SK-N-DZ (cell line): ENCODE results near the gene NOS3. TPM values are rescaled to one million over a fixed set of nuclear protein-coding genes. Genes with fewer than 3 reads are reported as not detected.

Source experiments
- DNase-seq: peaks from one replicate; pipeline ENCODE4 v3.0.0-alpha.2; 2015; ENCODE audit warnings: low spot score
- polyA plus RNA-seq, 2 experiments: library from polyadenylated mRNA; depleted of rRNA; stranded (reverse); fragments of >200 nt; gene quantifications; 2 replicates each; pipeline ENCODE4 v1.2.3, GENCODE V29; 2014

The NOS3 gene
- 14.7 and 15.2 TPM in 2 replicates for polyA plus RNA-seq (2014; cell fraction: cytosol; rRNA removed)
- 21.6 and 21.7 TPM in 2 replicates for polyA plus RNA-seq (2014; cell fraction: nucleus; rRNA removed)

DNA sequence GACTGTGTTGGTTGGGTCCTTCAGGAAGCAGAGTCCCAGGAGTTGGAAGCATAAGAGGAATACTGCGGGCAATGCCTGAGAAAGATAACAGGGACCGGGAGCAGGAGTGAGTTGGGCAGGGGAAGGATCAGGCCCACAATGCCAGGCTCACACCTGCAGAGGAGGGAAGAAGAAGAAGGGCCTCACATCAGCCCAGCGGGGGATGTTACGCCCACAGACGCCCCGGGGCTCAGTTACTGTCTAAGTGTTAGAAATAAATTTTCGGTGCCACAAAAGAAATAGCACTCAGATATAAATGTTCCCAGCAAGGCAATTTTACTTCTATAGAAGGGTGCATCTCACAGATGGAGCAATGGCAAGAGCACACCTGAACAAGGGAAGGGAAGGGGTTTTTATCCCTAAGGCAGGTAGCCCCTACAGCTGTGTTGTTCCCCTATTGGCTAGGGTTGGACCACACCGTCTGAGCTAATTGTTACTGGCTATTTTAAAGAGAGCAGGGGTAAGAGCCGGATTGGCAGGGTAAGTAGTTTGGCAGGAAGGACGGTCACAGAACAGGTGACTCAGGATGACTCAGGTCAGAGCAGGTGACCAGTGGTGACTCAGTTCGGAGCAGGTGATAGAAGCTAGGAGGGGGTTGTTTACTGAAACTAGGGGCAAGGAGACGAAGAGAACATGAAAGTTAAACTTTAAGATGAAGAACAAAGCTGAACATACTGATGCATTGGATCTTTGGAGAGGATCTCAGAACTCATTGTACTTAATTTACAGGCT is at the start of gene NOS3:
Gene NOS3 (plus strand): TSS at position 602 of the 771 bp plus-strand sequence. CDS start 2,787 bp downstream, outside the sequence.
- no peak for DNase-seq

DNA sequence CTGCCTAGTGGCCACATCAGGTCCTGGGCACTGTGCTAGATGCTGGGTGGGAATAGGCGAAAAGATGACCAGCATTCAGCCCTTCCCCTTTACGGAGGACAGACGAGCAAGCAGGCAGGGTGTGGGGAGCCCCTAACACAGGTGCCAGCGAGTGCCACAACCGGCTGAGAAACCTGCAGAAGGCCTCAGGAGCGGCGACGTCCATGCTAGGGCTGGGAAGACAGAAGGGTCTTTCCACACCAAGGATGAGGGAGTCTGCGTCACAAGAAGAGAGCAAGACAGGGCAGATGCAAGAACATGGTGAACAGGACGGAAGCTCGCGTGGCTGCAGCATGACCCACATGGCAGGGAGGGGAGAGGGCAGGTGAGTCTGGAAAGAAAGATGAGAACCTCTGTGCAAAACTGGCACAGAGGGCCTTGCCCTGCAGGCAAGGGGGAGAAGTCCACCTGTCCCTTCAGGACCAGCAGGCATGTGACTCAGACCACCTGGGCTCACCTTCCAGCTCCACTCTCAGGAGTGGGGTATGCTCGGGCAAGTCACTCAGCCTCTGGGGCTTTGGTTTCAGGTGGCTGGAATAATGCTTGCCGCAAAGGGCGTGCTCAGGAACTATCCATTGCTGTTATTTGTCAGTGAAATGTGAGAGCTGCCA is 49.3 kb upstream of the NOS3 start:
- DNase-seq, result no peak

DNA sequence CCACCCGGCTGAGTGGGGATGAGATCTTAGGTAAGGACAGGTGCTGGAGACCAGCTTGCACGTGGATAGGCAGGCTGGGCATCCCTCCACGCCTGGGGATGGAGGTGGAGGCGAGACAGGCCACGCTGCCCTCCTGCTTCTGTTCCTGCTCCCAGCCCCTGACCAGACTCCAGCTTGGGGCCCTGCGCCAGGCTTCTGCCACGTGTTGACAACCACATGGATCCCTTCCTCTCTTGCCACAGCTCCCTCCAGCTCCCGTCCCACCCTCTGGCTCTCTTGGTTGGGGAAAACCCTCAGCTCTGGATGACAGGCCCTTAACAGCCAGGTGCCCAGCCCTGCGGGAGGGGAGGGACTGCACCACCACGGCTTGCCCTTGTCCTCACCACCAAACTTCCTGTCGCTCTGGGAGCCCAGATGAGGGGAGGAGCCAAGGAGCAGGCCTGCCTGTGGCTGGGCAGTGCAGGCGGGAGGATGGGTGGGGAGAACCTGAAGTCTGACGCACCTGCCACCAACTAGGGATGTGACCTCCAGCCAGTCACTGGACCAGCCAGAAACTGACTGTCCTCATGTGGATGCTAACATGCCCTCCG is 48.7 kb upstream of the NOS3 start:
- DNase-seq, result peak; percentile 69

DNA sequence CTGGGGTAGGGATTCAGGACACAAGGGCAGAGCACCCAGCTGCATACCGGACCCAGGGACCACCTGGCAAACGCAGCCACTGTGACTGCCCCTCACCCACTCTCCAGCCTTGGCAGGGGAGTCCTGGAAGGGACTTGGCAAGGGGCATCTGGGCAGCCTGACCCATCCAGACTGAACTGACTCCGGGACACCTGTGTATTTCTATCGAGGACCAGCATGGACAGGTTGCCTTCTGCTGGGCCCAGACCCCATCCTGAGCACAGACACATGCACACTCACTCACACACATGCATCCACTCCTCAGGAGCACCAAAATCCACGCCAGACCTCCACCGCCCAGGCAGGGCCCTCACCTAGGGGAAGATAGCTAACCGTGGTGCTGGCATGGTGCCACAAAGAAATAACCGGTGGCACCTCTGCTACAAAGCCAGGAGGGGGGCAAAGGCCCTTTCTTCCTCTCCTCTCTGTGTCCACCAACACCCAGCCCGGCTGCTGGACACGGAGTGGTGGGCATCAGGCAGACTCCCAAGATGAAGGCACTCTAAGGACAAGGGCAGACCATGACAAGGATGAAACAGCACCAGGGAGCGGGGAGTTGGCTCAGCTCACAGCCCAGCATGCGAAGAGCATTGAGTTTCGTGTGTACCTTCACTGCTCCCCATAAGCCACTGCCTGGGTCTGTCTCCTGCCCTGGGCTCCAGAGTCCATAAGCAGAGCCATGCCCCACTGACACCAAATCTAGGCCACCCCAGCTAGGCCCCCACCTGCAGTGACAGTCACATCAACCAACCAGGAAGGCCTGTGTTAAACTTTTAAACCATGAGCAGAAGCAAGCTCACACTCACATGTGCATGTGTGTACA is 48.0 kb upstream of the NOS3 start:
- no peak for DNase-seq

DNA sequence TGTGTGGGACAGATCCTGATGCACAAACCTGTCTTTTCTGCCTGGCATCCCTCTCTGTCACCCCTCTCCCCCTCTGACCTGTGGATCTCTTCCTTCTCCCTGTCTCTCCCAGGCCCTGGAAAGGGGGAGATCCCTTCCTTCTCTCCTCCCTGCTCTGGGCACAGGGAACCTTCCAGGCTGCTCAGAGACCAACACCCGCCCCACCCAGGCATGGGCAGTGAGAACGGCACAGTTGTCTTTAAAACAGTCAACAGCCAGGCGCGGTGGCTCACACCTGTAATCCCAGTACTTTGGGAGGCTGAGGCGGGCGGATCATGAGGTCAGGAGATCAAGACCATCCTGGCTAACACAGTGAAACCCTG is 47.4 kb upstream of the NOS3 start:
- no peak for DNase-seq

DNA sequence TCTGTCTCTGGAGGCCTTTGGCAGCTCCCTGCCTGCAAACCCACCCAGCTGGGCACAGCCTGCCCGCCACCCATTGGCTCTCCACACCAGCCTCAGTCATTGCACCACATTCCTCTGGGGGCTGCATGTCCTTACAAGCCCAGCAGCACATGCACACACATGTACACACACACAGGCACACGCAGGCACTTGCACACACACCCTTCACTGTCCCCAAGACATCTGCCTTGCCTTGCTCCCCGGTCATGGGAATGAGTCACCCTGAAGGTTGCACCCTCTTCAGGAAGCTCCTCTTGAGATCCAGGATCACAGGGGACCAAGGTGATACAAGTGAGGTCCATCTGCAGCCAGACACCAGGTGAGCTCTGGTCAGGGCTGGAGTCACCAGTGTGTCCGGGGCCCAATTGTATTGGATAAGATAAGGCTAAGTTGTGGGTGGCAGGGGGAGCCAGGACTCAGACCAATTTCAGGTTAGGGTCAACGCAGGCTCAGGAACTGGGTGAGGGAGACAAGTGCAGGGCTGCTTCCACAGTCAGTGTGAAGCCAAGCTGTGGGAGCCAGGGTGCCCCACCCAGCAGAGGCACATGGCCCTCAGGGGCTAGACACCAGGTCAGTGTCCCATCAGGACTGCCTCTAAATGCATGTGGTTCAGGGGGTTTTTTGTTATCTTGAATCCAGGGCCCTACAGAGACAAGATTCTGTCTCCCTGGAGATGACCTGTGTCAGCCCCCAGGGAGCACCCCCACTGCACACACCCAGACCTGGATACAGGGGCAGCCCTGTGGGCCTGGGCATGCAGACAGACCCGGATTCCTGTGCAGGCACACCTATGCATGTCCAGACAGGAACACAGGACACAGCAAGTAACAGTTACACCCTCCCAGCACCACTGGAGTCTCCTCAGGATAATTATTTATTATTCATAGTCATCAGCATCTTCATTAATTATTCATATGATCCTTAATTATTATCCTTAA is 46.5 kb upstream of the NOS3 start:
- DNase-seq, result no peak

DNA sequence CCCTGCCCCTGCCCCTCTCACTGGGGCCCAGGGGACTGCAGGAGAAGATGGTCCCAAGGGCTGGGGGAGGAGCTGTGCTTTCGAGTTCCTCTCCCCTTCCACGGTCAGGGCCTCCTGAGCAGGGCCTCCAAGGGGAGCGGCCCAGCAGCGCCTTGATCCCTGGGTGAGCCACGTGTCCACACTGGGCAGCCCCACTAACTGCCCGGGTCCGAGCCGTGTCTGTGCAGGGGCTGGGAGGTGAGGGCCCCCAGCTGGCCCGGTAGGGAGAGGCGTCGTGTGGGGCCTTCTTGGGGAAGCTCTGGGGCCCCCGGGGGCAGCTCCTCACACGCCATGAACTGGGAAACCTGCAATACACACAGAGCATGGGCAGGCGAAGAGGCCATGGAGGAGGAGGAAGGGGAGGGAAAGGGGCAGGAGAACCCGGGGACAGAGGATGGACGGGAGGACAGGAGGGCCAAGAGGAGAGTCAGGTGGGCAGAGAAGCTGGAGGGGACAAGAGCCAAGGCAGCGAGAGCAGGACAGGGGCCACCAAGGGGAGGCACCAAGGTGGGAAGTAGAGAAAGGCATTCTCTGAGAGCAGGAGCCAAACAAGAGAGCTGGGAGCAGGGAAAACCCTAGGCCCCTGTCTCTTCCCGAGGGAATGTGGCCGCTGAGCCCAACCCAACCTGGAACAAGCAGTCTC is 45.5 kb upstream of the NOS3 start:
- DNase-seq, result no peak

DNA sequence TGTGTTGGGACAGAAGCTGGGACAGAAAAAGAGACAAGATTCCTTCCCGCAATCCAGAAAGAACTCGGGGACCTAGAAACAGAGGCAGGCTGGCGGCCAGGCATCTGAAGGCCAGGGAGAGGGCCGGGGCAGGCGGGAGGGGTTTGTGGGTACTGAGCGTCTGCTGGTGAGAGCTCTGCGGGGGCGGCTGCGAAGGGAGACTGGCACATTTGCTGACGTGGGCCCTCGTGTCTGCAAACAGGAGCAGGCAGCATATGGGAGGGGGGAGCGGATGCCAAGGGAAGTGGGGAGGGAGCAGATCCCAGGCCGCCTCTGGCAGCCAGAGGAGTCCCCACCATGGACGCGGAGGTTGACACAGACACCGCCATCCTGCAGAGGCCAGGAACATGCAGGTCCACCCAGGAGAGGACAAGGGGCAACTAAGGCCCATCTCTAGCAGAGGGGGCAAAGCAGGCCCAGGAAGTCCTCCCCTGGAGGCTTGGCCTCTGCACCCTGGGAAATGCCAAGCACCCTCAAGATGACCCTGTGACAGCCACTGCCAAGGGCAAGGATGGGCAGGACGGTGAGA is 44.9 kb upstream of the NOS3 start:
- no peak for DNase-seq

DNA sequence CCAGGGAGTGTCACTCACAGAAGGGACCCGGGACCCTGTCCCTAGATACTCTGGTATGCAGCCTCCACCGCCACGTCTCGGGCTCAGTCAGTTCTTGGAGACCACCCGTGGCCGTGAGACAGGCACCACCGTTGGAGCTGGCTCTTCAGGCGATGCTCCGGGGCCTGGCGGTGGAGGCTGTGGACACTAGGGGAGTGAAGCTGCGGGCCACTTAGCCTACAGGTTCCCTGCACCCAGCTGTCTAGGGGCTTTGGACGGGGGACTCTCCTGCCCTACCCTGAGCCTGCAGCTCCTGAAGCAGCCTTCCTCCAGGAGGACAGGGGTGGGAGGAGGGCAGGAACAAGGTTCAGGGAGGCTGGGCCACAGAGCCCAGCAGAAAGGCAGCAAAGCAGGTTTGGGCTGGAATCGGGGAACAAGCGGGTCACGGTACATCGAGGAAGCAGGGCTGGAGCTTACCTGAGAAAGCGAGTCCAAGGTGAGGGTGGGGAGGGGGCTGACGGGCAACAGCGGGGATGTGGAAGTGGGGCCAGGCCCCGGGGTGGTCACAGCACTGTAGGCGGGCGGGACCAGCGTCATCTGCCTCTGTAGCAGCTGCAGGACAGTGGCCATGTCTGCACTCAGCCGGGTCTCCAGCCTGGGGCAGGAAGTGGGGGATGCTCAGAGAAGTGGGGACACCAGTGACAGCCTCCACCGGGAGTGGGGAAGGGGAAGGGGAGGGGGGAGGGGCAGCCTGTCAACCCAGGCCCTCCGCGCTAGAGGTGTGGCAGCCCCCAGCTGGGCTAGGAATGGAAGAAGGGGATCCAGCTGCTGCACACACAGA is 44.2 kb upstream of the NOS3 start:
- no peak for DNase-seq

DNA sequence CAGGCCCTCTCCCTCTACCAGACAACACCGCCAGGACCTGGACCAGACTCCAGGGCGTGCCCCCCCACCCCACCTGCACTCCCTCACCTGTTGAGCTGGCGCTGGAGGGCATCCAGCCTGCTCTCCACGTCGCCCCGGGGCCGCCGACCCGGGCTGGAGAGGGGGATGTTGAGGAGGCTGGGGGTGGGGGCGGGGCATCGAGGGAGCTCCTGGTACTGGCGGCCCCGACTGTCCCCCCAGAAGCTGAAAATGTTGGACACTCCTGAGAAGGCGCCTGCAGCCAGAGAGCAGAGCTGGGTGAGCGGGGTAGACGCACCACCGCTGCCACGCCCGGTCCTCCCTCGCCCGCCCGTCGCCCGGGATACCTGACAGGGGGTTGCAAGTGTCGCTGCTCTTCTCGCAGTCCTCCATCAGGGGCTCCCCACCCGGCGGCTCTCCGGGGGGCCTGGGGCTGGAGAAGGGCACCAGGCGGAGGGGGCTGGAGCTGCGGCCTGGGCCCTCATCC is 43.5 kb upstream of the NOS3 start:
- no peak for DNase-seq

DNA sequence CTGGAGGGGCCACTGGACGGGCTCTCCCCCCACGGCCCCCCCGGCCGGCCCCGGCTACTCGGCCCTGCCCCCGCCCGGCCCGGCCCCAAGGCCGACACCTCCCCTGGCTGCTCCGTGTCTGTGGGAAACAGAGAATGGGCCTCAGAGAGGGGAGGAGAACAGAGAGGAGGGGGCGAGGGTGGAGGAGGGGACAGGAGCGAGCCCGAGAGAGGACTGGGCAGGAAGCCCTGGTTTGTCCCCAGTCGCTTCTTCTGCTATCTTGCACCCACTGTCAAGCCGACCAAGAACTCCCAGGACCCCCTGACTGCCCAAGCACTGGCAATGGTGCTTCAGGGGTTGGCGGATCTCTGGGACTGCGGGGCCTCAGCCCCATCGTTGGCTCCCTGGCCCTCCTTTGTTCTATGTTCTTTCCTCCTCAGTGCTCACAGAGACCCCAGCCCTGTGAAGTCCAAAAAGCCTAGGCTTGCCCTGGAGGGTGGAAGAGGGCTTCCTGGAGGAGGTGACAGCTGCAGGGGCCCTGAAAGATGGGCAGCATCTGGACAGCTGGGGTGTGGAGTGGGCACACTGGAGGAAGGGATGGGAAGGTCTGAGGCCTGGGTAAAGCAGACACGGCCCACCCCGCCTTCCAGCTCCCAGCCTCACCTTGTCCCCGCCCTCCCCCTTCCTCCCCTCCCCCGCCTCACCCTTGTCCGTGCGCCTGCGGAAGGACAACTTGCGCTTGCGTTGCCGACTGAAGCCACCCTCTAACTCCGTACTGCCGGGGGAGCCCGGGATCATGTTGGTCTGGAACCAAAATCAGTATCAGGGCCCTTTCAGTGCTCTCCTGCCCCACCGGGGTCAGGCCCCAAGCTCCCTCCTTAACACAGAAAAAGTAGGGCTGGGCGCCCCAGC is 42.8 kb upstream of the NOS3 start:
- DNase-seq, result no peak

DNA sequence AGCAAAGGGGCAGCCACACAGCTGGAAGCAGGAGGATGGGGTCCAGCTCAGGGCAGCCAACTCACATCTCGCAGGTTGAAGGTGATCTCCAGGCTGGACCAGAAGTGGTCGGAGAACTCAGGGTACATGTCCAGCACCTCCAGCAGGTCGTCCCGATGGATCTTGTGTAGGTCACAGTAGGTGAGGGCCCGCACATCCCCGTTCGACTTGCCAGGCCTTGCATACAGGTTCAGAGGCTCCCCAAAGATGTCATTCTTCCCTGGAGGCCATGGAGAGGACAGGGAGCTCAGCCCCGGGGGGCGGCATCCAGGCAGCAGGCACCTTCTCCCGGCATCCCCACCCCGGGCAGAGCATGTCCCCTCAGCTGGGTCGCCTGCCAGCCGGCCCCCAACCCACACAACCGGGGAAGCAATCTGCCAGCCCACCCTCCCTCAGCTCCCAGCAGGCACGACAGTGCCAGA is 42.0 kb upstream of the NOS3 start:
- DNase-seq, result no peak

DNA sequence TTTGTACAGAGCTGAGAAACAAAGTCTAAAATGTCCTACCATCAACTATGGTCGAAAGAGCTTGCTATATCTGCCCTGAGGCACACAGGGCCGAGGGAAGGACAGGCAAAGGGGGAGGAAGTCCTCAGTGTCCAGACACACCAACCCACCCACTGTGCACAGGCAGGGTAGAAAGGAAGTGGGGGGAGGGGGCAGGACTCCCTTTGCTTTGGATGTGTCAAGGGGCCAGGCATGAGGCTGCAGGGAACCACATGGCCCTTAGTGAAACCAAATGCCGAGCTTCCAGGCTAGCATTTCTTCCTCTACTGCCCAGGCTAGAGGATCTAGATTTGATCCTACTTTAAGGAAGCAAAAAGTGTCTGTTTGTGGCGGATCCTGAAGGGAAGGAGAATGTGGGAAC is 41.3 kb upstream of the NOS3 start:
- no peak for DNase-seq

DNA sequence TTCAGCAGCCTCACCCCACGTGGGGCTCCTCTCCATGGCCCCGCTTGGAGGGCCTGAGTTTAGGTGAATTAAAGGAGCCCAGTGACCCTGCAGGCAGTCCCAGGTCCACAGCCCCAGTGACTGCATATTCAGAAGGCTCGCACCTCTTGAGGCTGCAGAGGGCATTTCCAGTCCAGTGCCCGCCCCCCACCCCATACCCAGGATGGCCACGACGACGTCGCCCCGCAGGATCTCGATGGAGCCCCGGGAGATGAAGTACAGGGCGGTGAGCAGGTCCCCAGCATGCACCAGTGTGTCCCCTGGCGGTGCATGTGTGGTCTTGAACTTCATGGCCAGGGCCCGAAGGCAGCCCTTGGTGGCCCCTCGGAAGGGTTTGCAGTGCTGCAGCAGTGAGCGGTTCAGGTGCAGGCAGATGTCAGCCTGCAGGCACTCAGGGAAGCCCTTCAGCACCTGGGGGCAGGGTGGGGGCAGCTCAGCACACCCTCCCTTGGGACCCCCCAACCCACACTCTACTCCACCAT is 40.8 kb upstream of the NOS3 start:
- DNase-seq, result no peak

DNA sequence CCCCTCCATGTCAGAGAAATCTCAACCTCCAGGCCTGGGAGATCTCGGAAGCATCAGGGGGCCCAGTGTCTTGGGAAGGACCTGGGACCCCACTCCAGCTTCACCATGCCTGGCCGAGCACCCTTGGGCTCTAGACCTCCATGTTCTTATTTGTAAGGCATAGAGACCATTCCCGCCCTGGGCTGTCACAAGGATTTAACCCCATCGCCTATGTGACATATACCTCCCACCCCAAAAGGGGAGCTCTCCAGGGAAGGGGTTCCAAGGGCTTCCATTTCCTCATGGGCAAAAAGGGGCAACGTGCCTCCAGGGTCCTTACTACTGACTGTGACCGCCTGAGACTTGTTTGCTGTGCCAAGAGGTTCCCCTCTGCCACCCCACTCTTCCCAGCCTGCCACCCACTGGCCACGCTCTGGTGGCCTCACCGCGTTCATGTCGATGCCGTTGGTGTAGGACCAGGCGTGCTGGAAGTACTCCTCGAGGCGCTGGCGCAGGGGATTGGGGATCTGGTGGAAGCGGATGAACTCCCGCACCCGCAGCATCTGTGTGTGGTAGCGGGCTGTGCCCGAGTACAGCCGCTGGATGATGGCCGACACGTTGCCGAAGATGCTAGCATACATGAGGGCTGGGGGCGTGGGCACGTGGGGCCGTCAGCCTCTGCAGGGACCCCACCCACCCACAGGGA is 40.2 kb upstream of the NOS3 start:
- no peak for DNase-seq

DNA sequence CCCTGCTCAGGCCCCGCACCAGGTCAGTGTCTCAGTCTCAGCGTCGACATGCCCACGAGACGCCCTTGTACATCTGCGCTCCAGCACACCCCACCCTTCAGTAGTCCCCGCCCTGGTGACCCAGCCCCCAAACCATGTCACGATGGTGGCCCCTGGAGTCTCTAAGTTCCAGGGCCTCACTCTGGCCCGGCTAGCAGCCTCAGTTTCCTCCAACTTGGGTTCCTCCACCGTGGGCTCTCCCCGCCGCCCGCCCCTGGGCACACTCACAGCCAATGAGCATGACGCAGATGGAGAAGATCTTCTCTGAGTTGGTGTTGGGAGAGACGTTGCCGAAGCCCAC is 39.7 kb upstream of the NOS3 start:
- no peak for DNase-seq

DNA sequence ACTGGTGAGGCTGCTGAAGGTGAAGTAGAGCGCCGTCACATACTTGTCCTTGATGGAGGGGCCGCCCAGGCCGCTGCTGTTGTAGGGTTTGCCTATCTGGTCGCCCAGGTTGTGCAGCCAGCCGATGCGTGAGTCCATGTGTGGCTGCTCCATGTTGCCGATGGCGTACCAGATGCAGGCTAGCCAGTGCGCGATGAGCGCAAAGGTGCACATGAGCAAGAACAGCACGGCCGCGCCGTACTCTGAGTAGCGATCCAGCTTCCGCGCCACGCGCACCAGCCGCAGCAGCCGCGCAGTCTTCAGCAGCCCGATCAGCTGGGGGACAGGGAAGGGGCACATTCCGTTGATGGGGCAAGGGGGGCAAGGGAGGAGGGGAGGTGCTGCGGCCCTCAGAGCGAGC is 39.3 kb upstream of the NOS3 start:
- no peak for DNase-seq
